NT2/D1 (cell line): Measurements from ENCODE around the gene KRT83.

Source experiments
- SUZ12 ChIP-seq: IDR thresholded peaks from 2 replicates; pipeline ENCODE4 v1.6.1; 2011; ENCODE audit not compliant: insufficient read length, insufficient read depth; ENCODE audit errors: extremely low read depth
- ZNF274 ChIP-seq: IDR thresholded peaks from 2 replicates; pipeline ENCODE4 v1.6.1; 2011; ENCODE audit warnings: mild to moderate bottlenecking, low read depth, low read length

DNA sequence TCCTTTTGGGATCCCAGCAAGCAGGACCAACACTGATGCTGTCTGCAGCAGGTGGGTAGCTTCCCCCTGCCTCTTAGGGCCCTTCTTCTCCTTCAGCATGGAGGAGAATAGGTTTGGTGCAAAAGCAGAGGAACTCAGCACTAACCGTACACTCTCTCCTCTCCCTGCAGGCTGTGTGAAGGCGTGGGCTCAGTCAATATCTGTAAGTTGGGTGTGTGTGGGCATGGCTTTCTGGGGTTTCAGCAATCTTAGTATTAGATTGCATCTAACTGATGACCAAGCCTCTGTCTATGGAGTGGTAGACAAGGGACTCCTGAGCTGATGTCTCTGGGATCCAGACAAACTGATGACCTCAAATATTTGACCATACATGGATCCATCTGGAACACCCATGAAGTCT is 31.8 kb upstream of the KRT83 start:
- no peak for TF ChIP-seq SUZ12
- no peak for TF ChIP-seq ZNF274
